GM12892 (cell line): Measurements from ENCODE around the gene CYRIA.

Experiments
- POLR2A ChIP-seq: IDR thresholded peaks from 2 replicates; pipeline ENCODE4 v1.6.1; 2011; ENCODE audit warnings: low read depth, low read length, control low read depth
- POLR2AphosphoS5 ChIP-seq: IDR thresholded peaks from 2 replicates; pipeline ENCODE4 v1.6.1; 2011; ENCODE audit warnings: low read depth, low read length, control low read depth
- TAF1 ChIP-seq: IDR thresholded peaks from 2 replicates; pipeline ENCODE4 v1.6.1; 2011; ENCODE audit warnings: low read depth, mild to moderate bottlenecking, control low read depth, low read length, borderline replicate concordance

GRCh38 chr2:16680781-16681180 lies 15.1 kb upstream of the CYRIA start:
- no peak for TF ChIP-seq POLR2A
- TF ChIP-seq TAF1: no peak
- TF ChIP-seq POLR2AphosphoS5: no peak
